NK-92 (cell line): ENCODE data around the gene PRR4.

Experiments used
- DNase-seq: peaks from one replicate; lab custom pipeline; 2025; ENCODE audit not compliant: unreplicated experiment; lab: John Stamatoyannopoulos, UW

Gene PRR4

DNA sequence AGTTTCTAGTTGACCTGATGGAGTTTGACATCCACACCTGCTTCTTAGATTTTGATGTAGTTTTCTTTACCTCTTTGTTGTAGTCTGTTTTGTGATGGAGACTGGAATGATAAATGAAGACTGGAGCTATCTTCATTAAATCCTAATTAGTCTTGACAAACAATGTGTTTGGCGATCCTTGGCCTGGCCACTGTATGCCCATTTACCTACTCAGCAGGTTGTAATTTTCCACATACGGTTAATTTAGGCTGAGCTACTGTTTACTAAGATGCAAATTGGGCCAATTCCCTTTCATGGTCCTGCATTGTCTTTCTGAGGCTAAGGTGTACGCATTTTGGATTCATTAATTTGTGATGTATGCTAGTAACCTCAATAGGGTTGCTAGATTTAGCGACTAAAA lies 46.7 kb downstream of the PRR4 start, which contains the start of gene TAS2R7:
TSS of gene TAS2R7 (minus strand) at position 41 of the 400 bp plus-strand sequence. CDS start 57 bp downstream, outside the sequence.
- DNase-seq, result no peak

DNA sequence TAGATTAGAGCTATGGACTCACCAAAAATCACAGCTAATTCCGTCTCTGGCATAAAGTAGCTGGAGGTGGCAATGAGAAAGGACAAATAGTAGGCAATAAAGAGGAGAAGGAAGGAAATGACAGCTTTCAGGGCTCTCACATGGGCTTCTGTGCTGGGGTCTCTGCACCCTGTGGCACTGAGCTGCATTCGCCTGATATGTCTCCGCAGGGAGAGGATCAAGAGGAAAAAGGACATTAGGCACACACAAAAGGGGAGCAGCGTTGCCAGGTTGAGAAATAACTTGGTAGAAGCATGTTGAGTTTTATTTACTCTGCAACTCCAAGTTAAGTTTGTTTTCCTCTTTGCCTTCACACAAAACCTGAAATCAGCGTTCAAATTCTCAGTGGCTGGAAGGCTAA lies 47.5 kb downstream of the PRR4 start:
- no peak for DNase-seq
